Lower leg skin (tissue), 3 donors: Measurements from ENCODE around the gene LNP1.

ENCODE experiments used
- POLR2A ChIP-seq, 2 donors: fragments of 450-650 bp; IDR thresholded peaks; one replicate each; pipeline ENCODE4 v1.6.1; 2016 to 2017; ENCODE audit warnings: antibody characterized with exemption in 2 of 2, mild to moderate bottlenecking in 1 of 2, moderate library complexity in 1 of 2
- TF ChIP-seq, protein P1 (sequence below), 3 donors: fragments of 450-650 bp; IDR thresholded peaks; one replicate each; pipeline ENCODE4 v1.5.1; 2016; ENCODE audit warnings: antibody characterized with exemption in 3 of 3, mild to moderate bottlenecking in 3 of 3, moderate library complexity in 2 of 3

DNA sequence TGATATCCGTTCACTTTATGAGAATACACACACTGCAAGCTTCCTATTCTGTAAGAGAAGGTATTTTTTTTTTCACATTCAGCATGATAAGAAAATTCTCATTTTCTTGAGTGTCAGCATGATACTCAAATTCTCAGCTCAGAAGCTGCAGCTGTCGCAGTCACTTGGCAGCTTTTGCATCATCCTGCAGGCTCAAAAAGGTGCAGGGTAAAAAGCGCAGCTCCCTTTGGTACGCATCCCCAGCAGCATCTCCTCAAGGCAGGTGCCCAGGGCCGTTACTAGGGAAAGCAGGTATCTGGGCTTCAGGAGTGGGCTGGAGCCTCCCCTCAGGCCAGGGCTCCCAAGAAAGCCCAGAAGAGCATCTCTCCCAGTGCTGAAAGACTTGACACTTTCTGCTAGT, 22.3 kb downstream of the LNP1 start:
- TF ChIP-seq, protein P1, sequence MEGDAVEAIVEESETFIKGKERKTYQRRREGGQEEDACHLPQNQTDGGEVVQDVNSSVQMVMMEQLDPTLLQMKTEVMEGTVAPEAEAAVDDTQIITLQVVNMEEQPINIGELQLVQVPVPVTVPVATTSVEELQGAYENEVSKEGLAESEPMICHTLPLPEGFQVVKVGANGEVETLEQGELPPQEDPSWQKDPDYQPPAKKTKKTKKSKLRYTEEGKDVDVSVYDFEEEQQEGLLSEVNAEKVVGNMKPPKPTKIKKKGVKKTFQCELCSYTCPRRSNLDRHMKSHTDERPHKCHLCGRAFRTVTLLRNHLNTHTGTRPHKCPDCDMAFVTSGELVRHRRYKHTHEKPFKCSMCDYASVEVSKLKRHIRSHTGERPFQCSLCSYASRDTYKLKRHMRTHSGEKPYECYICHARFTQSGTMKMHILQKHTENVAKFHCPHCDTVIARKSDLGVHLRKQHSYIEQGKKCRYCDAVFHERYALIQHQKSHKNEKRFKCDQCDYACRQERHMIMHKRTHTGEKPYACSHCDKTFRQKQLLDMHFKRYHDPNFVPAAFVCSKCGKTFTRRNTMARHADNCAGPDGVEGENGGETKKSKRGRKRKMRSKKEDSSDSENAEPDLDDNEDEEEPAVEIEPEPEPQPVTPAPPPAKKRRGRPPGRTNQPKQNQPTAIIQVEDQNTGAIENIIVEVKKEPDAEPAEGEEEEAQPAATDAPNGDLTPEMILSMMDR (IDR thresholded peaks at IDR 0.05) = no peak
- TF ChIP-seq POLR2A (IDR thresholded peaks at IDR 0.05) = no peak
